Peyer's patch (tissue), 4 donors: Measurements from ENCODE around the gene TBRG4. TPM values are rescaled to one million over a fixed set of nuclear protein-coding genes. Genes with fewer than 3 reads are reported as not detected.

Experiments
- DNase-seq, 3 donors: peaks; one replicate each; pipeline ENCODE4 v3.0.0-alpha.2; 2017 to 2019
- H3K27ac ChIP-seq, 4 donors: fragments of 200-600 bp; sonication (generic); one replicate each; pipeline ENCODE4 v1.5.1; 2016 to 2019
- H3K27me3 ChIP-seq, 2 donors: fragments of 200-600 bp; sonication (generic); one replicate each; pipeline ENCODE4 v1.5.1; 2019
- H3K36me3 ChIP-seq, 3 donors: fragments of 200-600 bp; sonication (generic); one replicate each; pipeline ENCODE4 v1.5.1; 2016 to 2019
- H3K4me1 ChIP-seq, 4 donors: fragments of 200-600 bp; sonication (generic); one replicate each; pipeline ENCODE4 v1.5.1; 2016 to 2019
- H3K4me3 ChIP-seq, 4 donors: fragments of 200-600 bp; sonication (generic); 1 replicate in 3 of 4; 2 replicates in 1 of 4; pipeline ENCODE4 v1.5.1; 2016 to 2019; ENCODE audit warnings: mild to moderate bottlenecking in 1 of 4
- H3K9me3 ChIP-seq, 4 donors: fragments of 200-600 bp; sonication (generic); one replicate each; pipeline ENCODE4 v1.5.1; 2016 to 2019; ENCODE audit warnings: mild to moderate bottlenecking in 1 of 4
- POLR2A ChIP-seq, 2 donors: fragments of 450-650 bp; IDR thresholded peaks; one replicate each; pipeline ENCODE4 v1.5.1; 2017; ENCODE audit warnings: antibody characterized with exemption in 2 of 2, mild to moderate bottlenecking in 2 of 2, moderate library complexity in 2 of 2
- total RNA-seq, 4 donors: library from RNA; depleted of rRNA; stranded (reverse); fragments of >200 nt; gene quantifications; one replicate each; pipeline ENCODE4 v1.1.0, GENCODE V29; 2016
- TF ChIP-seq, protein P1 (sequence below), 6 experiments: fragments of 450-650 bp in 4 of 6; fragments of 200-600 bp in 2 of 6; sonication (generic) in 1 of 6; IDR thresholded peaks; one replicate each; pipeline ENCODE4 v1.5.1; 2017 to 2019; ENCODE audit warnings: antibody characterized with exemption in 6 of 6, mild to moderate bottlenecking in 3 of 6, moderate library complexity in 1 of 6

Gene TBRG4
- total RNA-seq, 4 donors from 2014 or later, result 75.5 to 117 (median 108) TPM

GRCh38 chr7:45055016-45055415, 56.5 kb downstream of the TBRG4 start:
- Histone ChIP-seq H3K27me3 (no peaks in the 10 kb centered on the region), H3K9me3 (no peaks in the 10 kb centered on the region), H3K27ac (no peak overlapping the region), H3K36me3 (peaks cover 0 to 7% (median 0%) of the 10 kb centered on the region in 3 donors), H3K4me1 (no peaks in the 10 kb centered on the region), H3K4me3 (no peak overlapping the region)
- DNase-seq, result peak in 1 of 3 donors; percentile 6
- no peak for TF ChIP-seq POLR2A (IDR thresholded peaks at IDR 0.05)
- TF ChIP-seq, protein P1, sequence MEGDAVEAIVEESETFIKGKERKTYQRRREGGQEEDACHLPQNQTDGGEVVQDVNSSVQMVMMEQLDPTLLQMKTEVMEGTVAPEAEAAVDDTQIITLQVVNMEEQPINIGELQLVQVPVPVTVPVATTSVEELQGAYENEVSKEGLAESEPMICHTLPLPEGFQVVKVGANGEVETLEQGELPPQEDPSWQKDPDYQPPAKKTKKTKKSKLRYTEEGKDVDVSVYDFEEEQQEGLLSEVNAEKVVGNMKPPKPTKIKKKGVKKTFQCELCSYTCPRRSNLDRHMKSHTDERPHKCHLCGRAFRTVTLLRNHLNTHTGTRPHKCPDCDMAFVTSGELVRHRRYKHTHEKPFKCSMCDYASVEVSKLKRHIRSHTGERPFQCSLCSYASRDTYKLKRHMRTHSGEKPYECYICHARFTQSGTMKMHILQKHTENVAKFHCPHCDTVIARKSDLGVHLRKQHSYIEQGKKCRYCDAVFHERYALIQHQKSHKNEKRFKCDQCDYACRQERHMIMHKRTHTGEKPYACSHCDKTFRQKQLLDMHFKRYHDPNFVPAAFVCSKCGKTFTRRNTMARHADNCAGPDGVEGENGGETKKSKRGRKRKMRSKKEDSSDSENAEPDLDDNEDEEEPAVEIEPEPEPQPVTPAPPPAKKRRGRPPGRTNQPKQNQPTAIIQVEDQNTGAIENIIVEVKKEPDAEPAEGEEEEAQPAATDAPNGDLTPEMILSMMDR (IDR thresholded peaks at IDR 0.05), result no peak

- H3K4me1 ChIP-seq, result no peaks in the 10 kb centered on the region
- peaks cover 0 to 7% (median 0%) of the 10 kb centered on the region in 3 donors for H3K36me3 ChIP-seq
- H3K27me3 ChIP-seq, result no peaks in the 10 kb centered on the region
- DNase-seq, result peak in 1 of 3 donors; percentile 34
- no peaks in the 10 kb centered on the region for H3K9me3 ChIP-seq
- H3K4me3 ChIP-seq, result no peak overlapping the region
- H3K27ac ChIP-seq, result no peak overlapping the region
- TF ChIP-seq POLR2A (IDR thresholded peaks at IDR 0.05), result no peak
- TF ChIP-seq, protein P1 (IDR thresholded peaks at IDR 0.05), result no peak
These were observed 57.1 kb downstream of the TBRG4 start for GRCh38 chr7:45054442-45054841.

- no peaks in the 10 kb centered on the region for H3K9me3 ChIP-seq
- no peaks in the 10 kb centered on the region for H3K4me1 ChIP-seq
- no peak overlapping the region for H3K4me3 ChIP-seq
- peaks cover 0 to 10% (median 0%) of the 10 kb centered on the region in 3 donors for H3K36me3 ChIP-seq
- no peak overlapping the region for H3K27ac ChIP-seq
- no peak for TF ChIP-seq POLR2A (IDR thresholded peaks at IDR 0.05)
- TF ChIP-seq, protein P1 (IDR thresholded peaks at IDR 0.05), result no peak
- H3K27me3 ChIP-seq, result no peaks in the 10 kb centered on the region
- peak in 1 of 3 donors; percentile 22 for DNase-seq
These were observed 57.6 kb downstream of the TBRG4 start for GRCh38 chr7:45053941-45054340.

- Histone ChIP-seq H3K9me3 (no peaks in the 10 kb centered on the region), H3K4me3 (no peak overlapping the region), H3K27me3 (no peaks in the 10 kb centered on the region), H3K36me3 (peaks cover 0 to 12% (median 0%) of the 10 kb centered on the region in 3 donors), H3K4me1 (no peaks in the 10 kb centered on the region), H3K27ac (no peak overlapping the region)
- DNase-seq, result peak in 1 of 3 donors; percentile 18
- TF ChIP-seq, protein P1 (IDR thresholded peaks at IDR 0.05), result no peak
- TF ChIP-seq POLR2A (IDR thresholded peaks at IDR 0.05), result no peak
These were observed 58.1 kb downstream of the TBRG4 start for GRCh38 chr7:45053401-45053800.

DNA sequence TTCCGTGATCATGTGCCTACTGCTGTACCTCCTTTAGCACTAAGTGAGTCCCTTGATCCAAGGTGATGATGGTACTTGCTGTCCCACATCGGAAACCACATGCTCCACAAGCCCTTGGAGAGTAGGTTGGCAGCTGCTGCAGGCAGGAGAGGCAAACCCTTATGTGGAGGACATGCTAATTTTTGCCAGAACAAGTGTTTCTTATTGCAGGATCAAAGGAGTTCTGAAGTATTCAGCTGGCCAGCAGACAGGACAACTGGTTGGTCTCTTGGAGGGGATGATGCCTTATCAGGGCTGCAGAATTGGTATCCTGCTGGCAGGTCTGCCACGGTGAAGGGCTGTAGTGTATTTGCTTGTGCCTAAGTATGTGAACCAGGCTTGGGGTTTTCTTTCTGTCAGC, 59.5 kb downstream of the TBRG4 start:
- Histone ChIP-seq H3K36me3 (peaks cover 0 to 16% (median 0%) of the 10 kb centered on the region in 3 donors), H3K27me3 (no peaks in the 10 kb centered on the region), H3K4me3 (no peak overlapping the region), H3K9me3 (no peaks in the 10 kb centered on the region), H3K27ac (no peak overlapping the region), H3K4me1 (no peaks in the 10 kb centered on the region)
- DNase-seq, result peak in 1 of 3 donors; percentile 19
- no peak for TF ChIP-seq POLR2A (IDR thresholded peaks at IDR 0.05)
- TF ChIP-seq, protein P1 (IDR thresholded peaks at IDR 0.05), result no peak

GRCh38 chr7:45050198-45050597, 61.3 kb downstream of the TBRG4 start:
- no peak for TF ChIP-seq POLR2A (IDR thresholded peaks at IDR 0.05)
- TF ChIP-seq, protein P1 (IDR thresholded peaks at IDR 0.05), result no peak
- no peak for DNase-seq
- Histone ChIP-seq H3K4me1 (no peaks in the 10 kb centered on the region), H3K9me3 (no peaks in the 10 kb centered on the region), H3K27me3 (no peaks in the 10 kb centered on the region), H3K36me3 (peaks cover 0 to 24% (median 0%) of the 10 kb centered on the region in 3 donors), H3K27ac (no peak overlapping the region), H3K4me3 (no peak overlapping the region)
